WTC11 (cell line): Measurements from ENCODE around the gene PIGV.

Source experiments
- CREB1 ChIP-seq: sonication (generic); formaldehyde crosslinking; IDR thresholded peaks from 2 replicates; pipeline ENCODE4 v1.8.0; 2023; ENCODE audit warnings: mild to moderate bottlenecking, missing genetic modification reagents
- RELA ChIP-seq: sonication (generic); formaldehyde crosslinking; IDR thresholded peaks from 2 replicates; pipeline ENCODE4 v1.8.1; 2022; ENCODE audit warnings: missing genetic modification reagents, mild to moderate bottlenecking, borderline replicate concordance
- ZNF138 ChIP-seq: sonication (generic); formaldehyde crosslinking; conservative IDR thresholded peaks from 2 replicates; pipeline ENCODE4 v1.8.1; 2022; ENCODE audit warnings: mild to moderate bottlenecking, moderate library complexity, missing genetic modification reagents
- TF ChIP-seq, protein P1 (sequence below): fragments of 200-600 bp; IDR thresholded peaks from 2 replicates; pipeline ENCODE4 v1.8.0; 2022; ENCODE audit warnings: antibody characterized with exemption
- TF ChIP-seq, protein P2 (sequence below): sonication (generic); formaldehyde crosslinking; IDR thresholded peaks from 2 replicates; pipeline ENCODE4 v1.8.1; 2023; ENCODE audit warnings: mild to moderate bottlenecking, missing genetic modification reagents

- TF ChIP-seq, protein P1, sequence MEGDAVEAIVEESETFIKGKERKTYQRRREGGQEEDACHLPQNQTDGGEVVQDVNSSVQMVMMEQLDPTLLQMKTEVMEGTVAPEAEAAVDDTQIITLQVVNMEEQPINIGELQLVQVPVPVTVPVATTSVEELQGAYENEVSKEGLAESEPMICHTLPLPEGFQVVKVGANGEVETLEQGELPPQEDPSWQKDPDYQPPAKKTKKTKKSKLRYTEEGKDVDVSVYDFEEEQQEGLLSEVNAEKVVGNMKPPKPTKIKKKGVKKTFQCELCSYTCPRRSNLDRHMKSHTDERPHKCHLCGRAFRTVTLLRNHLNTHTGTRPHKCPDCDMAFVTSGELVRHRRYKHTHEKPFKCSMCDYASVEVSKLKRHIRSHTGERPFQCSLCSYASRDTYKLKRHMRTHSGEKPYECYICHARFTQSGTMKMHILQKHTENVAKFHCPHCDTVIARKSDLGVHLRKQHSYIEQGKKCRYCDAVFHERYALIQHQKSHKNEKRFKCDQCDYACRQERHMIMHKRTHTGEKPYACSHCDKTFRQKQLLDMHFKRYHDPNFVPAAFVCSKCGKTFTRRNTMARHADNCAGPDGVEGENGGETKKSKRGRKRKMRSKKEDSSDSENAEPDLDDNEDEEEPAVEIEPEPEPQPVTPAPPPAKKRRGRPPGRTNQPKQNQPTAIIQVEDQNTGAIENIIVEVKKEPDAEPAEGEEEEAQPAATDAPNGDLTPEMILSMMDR = no peak
- TF ChIP-seq CREB1 (CRISPR knock-in tag) = no peak
- TF ChIP-seq, protein P2, sequence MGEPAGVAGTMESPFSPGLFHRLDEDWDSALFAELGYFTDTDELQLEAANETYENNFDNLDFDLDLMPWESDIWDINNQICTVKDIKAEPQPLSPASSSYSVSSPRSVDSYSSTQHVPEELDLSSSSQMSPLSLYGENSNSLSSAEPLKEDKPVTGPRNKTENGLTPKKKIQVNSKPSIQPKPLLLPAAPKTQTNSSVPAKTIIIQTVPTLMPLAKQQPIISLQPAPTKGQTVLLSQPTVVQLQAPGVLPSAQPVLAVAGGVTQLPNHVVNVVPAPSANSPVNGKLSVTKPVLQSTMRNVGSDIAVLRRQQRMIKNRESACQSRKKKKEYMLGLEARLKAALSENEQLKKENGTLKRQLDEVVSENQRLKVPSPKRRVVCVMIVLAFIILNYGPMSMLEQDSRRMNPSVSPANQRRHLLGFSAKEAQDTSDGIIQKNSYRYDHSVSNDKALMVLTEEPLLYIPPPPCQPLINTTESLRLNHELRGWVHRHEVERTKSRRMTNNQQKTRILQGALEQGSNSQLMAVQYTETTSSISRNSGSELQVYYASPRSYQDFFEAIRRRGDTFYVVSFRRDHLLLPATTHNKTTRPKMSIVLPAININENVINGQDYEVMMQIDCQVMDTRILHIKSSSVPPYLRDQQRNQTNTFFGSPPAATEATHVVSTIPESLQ (CRISPR knock-in tag) = no peak
- TF ChIP-seq RELA (CRISPR knock-in tag) = no peak
- TF ChIP-seq ZNF138 (CRISPR knock-in tag) = no peak
Observed at GRCh38 chr1:26794391-26794790, 6.6 kb downstream of the PIGV start.
